Measurements from ENCODE around the gene MRS2.

DNA sequence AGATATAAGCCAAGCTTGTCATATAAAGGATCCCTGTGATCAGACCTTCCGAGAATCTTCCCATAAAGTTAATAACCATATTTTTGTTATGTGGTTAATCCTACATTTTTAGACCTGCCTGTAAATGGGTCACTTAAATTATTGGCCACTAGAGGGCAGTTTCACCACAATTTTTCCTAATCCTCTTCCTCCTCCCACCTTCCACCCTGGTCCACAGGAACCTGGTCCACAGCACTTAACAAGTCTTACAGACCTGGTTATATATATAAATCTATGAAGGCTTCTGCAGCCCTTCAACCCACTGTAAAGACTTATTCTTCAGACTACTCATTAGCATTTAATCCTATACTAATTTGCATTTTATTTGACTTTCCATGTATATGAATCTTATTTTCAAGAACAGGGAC, 28.3 kb downstream of the MRS2 start:
- no peak for TF ChIP-seq POLR2A (IDR thresholded peaks at IDR 0.05; ENCODE audit: low read length)
- TF ChIP-seq GATA1 (IDR thresholded peaks at IDR 0.05; ENCODE audit: low read depth, low read length) = no peak

Measured in erythroblast (primary cell).